Testis (tissue), 2 donors: ENCODE results near the gene COIL.

Experiments
- CTCF ChIP-seq, 3 experiments: fragments of 450-650 bp in 2 of 3; fragments of 200-600 bp in 1 of 3; sonication (generic) in 1 of 3; IDR thresholded peaks; one replicate each; pipeline ENCODE4 v1.5.1; 2016 to 2019; ENCODE audit warnings: antibody characterized with exemption in 3 of 3, mild to moderate bottlenecking in 2 of 3, moderate library complexity in 1 of 3
- POLR2A ChIP-seq: fragments of 450-650 bp; IDR thresholded peaks from one replicate; pipeline ENCODE4 v1.6.1; 2017; ENCODE audit warnings: antibody characterized with exemption, mild to moderate bottlenecking, moderate library complexity

- TF ChIP-seq CTCF (IDR thresholded peaks at IDR 0.05) (no peak), POLR2A (no peak)
Measured at GRCh38 chr17:56902348-56902747, 58.5 kb downstream of the COIL start.
